Stimulated activated naive B cell treated with anti-CD40 and anti-IgM and Interleukin-4, amounts not matched to agents 10 μg/mL and 1 μg/mL and 100 μg/mL, for 72 hours (primary cell): ENCODE measurements around the gene CD99L2.

Experiments
- ATAC-seq, 2 donors: fragments of 150-1000 bp; cut with Tn5 transposase; replicated peaks; 2 replicates each; pipeline ENCODE4 v1.10.0; 2021; ENCODE audit warnings: moderate library complexity in 1 of 2
- DNase-seq: peaks from one replicate; pipeline ENCODE4 v3.0.0; 2021
- H3K27ac Mint-ChIP-seq: one replicate; pipeline ENCODE4 v1.8.0; 2022; ENCODE audit warnings: mild to moderate bottlenecking, mixed read lengths
- H3K27me3 Mint-ChIP-seq, 2 donors: one replicate each; pipeline ENCODE4 v1.8.0; 2022; ENCODE audit warnings: mixed read lengths in 2 of 2
- H3K36me3 Mint-ChIP-seq, 2 donors: one replicate each; pipeline ENCODE4 v1.8.0; 2022; ENCODE audit warnings: mixed read lengths in 2 of 2, mild to moderate bottlenecking in 1 of 2
- H3K4me1 Mint-ChIP-seq, 2 donors: one replicate each; pipeline ENCODE4 v1.8.0; 2022; ENCODE audit warnings: mixed read lengths in 2 of 2, mild to moderate bottlenecking in 1 of 2
- H3K4me3 Mint-ChIP-seq, 2 donors: one replicate each; pipeline ENCODE4 v1.8.0; 2022; ENCODE audit warnings: mild to moderate bottlenecking in 2 of 2, mixed read lengths in 2 of 2, moderate library complexity in 1 of 2
- H3K9me3 Mint-ChIP-seq, 2 donors: one replicate each; pipeline ENCODE4 v1.8.0; 2022; ENCODE audit warnings: mixed read lengths in 2 of 2, mild to moderate bottlenecking in 1 of 2

Gene CD99L2

GRCh38 chrX:150898343-150899190 lies at the start of gene CD99L2:
CD99L2 (minus strand) TSS chrX:150898668; CDS start chrX:150898588, 80 bp downstream.
- H3K27ac Mint-ChIP-seq = peak within 1 kb of the TSS; percentile 80
- peaks cover 0 to 3% of the 10 kb centered on the region in 2 donors for H3K36me3 Mint-ChIP-seq
- H3K9me3 Mint-ChIP-seq = no peaks in the 10 kb centered on the region

GRCh38 chrX:150944233-150944632 lies 45.8 kb upstream of the CD99L2 start:
- no peak for ATAC-seq
- DNase-seq = no peak
- no peaks in the 10 kb centered on the region for H3K36me3 Mint-ChIP-seq
- no peak overlapping the region for H3K4me3 Mint-ChIP-seq
- no peaks in the 10 kb centered on the region for H3K4me1 Mint-ChIP-seq
- peaks cover 6 to 10% of the 10 kb centered on the region in 2 donors for H3K27me3 Mint-ChIP-seq
- H3K27ac Mint-ChIP-seq = no peak overlapping the region
- no peaks in the 10 kb centered on the region for H3K9me3 Mint-ChIP-seq

More at GRCh38 chrX:150898343-150899190, at the start of gene CD99L2:
- peaks cover 3 to 5% of the 10 kb centered on the region in 2 donors for H3K4me1 Mint-ChIP-seq
- ATAC-seq = peak; percentile 91 to 96
- peaks cover 6 to 11% of the 10 kb centered on the region in 2 donors for H3K27me3 Mint-ChIP-seq
- peak within 1 kb of the TSS; percentile 87 to 90 for H3K4me3 Mint-ChIP-seq
- peak; percentile 81 for DNase-seq

GRCh38 chrX:150942942-150943594 lies 44.6 kb upstream of the CD99L2 start:
- Mint-ChIP-seq H3K36me3 (no peaks in the 10 kb centered on the region), H3K4me1 (no peaks in the 10 kb centered on the region), H3K27me3 (peaks cover 6% of the 10 kb centered on the region in 2 donors), H3K27ac (no peak overlapping the region), H3K9me3 (no peaks in the 10 kb centered on the region), H3K4me3 (no peak overlapping the region)
- ATAC-seq (no peak), DNase-seq (no peak)

DNA sequence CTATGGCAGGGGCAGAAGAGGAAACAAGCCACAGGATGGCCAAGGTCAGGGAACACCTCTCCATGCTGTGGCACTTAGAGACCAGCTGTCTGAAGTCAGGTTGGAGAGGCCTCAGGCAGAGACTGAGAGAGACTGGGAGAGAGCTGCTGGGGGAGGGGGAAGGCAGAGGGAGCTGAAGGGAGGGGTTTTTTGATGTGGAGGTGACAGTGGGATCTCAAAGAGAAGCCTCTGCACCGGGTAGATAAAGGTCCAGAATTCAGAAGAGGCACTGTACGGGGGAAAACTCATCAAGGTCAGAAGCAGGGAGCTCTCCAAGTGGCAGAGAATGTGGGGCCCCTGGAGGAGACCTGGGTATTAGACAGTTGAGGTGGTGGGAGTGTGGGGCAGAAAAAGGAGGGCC lies 43.1 kb upstream of the CD99L2 start:
- ATAC-seq = no peak
- no peaks in the 10 kb centered on the region for H3K36me3 Mint-ChIP-seq
- H3K27ac Mint-ChIP-seq = no peak overlapping the region
- no peaks in the 10 kb centered on the region for H3K4me1 Mint-ChIP-seq
- H3K27me3 Mint-ChIP-seq = no peaks in the 10 kb centered on the region
- DNase-seq = no peak
- no peak overlapping the region for H3K4me3 Mint-ChIP-seq
- H3K9me3 Mint-ChIP-seq = peaks cover 0 to 7% of the 10 kb centered on the region in 2 donors

- H3K27me3 Mint-ChIP-seq = no peaks in the 10 kb centered on the region
Observed at GRCh38 chrX:150940844-150941495, 42.5 kb upstream of the CD99L2 start.

GRCh38 chrX:150936556-150936955 lies 38.1 kb upstream of the CD99L2 start:
- Mint-ChIP-seq H3K4me3 (no peak overlapping the region), H3K27me3 (peaks cover 7 to 13% of the 10 kb centered on the region in 2 donors), H3K9me3 (peaks cover 0 to 7% of the 10 kb centered on the region in 2 donors), H3K36me3 (no peaks in the 10 kb centered on the region), H3K4me1 (no peaks in the 10 kb centered on the region), H3K27ac (no peak overlapping the region)
- no peak for DNase-seq
- ATAC-seq = no peak

More at GRCh38 chrX:150940844-150941495, 42.5 kb upstream of the CD99L2 start:
- no peaks in the 10 kb centered on the region for H3K4me1 Mint-ChIP-seq
- no peak overlapping the region for H3K4me3 Mint-ChIP-seq
- H3K9me3 Mint-ChIP-seq = peaks cover 0 to 7% of the 10 kb centered on the region in 2 donors
- H3K27ac Mint-ChIP-seq = no peak overlapping the region
- ATAC-seq (no peak), DNase-seq (no peak)
- no peaks in the 10 kb centered on the region for H3K36me3 Mint-ChIP-seq

- H3K9me3 Mint-ChIP-seq = peaks cover 0 to 7% of the 10 kb centered on the region in 2 donors
- H3K4me3 Mint-ChIP-seq = no peak overlapping the region
- DNase-seq = no peak
- ATAC-seq = no peak
- H3K27me3 Mint-ChIP-seq = peaks cover 7 to 13% of the 10 kb centered on the region in 2 donors
- no peaks in the 10 kb centered on the region for H3K36me3 Mint-ChIP-seq
- no peaks in the 10 kb centered on the region for H3K4me1 Mint-ChIP-seq
- H3K27ac Mint-ChIP-seq = no peak overlapping the region
Observed at GRCh38 chrX:150935467-150935866, 37.0 kb upstream of the CD99L2 start.

DNA sequence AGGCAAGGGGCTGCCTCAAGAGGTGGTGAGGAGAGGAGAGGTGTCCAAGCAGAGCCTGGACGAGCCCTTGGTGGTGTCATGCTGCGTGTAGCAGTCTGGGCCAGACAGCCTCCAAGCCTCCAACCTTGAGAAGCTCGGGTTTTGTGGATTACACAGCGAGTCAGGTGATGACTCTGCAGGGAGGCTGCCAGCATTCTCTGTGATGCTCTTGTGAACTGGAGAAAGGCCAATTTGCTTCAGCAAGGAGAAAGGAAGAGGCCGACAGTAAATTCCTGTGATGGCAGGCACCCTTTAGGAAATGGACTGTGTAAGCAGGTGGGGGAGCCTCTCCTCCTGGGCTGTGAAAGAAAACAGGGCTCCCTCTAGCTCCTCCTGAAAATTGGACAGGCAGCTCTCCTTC lies 36.0 kb upstream of the CD99L2 start:
- Mint-ChIP-seq H3K36me3 (no peaks in the 10 kb centered on the region), H3K4me3 (no peak overlapping the region), H3K4me1 (no peaks in the 10 kb centered on the region), H3K27ac (no peak overlapping the region), H3K9me3 (peaks cover 0 to 7% of the 10 kb centered on the region in 2 donors), H3K27me3 (peaks cover 7 to 13% of the 10 kb centered on the region in 2 donors)
- no peak for DNase-seq
- no peak for ATAC-seq

- Mint-ChIP-seq H3K4me1 (no peaks in the 10 kb centered on the region), H3K4me3 (no peak overlapping the region), H3K27ac (no peak overlapping the region), H3K9me3 (peaks cover 0 to 7% of the 10 kb centered on the region in 2 donors), H3K27me3 (peaks cover 7 to 13% of the 10 kb centered on the region in 2 donors), H3K36me3 (no peaks in the 10 kb centered on the region)
- ATAC-seq (no peak), DNase-seq (no peak)
Observed at GRCh38 chrX:150933945-150934350, 35.5 kb upstream of the CD99L2 start.

DNA sequence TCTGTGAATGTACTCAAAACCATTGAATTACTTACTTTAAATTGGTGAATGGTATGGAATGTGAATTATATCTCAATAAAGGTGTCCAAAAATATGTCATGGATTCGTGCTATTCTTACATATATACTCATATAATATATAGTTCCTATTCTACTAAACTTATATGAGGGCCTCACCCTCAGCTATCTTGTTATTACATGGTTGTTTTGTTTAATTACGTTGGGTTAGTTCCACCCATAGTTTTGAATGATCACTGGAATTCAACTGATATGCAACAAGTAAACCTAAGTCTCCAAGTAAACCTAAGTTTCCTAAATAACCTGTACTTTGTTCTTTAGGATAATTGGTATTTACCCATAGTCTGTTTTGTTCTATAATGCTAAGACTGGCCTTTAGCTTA lies 30.6 kb upstream of the CD99L2 start:
- Mint-ChIP-seq H3K36me3 (no peaks in the 10 kb centered on the region), H3K4me3 (no peak overlapping the region), H3K27ac (no peak overlapping the region), H3K9me3 (no peaks in the 10 kb centered on the region), H3K27me3 (peaks cover 8% of the 10 kb centered on the region in 2 donors), H3K4me1 (no peaks in the 10 kb centered on the region)
- no peak for DNase-seq
- ATAC-seq = no peak

DNA sequence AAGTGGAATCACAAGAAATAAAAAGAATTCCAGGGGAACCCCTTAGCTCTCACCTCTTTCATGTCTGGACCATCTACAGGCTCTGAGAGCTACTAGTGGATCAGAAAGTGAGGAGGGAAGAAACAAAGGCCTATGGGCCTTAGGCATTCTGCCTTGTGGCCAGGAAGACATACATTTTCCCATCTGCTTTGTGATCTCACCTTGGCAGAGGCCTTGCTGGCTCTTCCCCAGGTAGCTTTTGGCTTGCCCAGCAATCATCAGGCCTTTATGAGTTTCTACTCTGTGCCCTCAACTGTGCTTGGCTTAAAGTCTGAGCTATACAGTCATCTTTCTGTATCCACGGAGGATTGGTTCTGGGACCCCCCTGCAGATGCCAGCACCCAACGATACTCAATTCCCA lies 28.3 kb upstream of the CD99L2 start:
- H3K4me3 Mint-ChIP-seq = no peak overlapping the region
- H3K4me1 Mint-ChIP-seq = no peaks in the 10 kb centered on the region
- ATAC-seq (no peak), DNase-seq (no peak)
- no peak overlapping the region for H3K27ac Mint-ChIP-seq
- H3K9me3 Mint-ChIP-seq = no peaks in the 10 kb centered on the region
- H3K27me3 Mint-ChIP-seq = peaks cover 5% of the 10 kb centered on the region in 2 donors
- H3K36me3 Mint-ChIP-seq = no peaks in the 10 kb centered on the region

DNA sequence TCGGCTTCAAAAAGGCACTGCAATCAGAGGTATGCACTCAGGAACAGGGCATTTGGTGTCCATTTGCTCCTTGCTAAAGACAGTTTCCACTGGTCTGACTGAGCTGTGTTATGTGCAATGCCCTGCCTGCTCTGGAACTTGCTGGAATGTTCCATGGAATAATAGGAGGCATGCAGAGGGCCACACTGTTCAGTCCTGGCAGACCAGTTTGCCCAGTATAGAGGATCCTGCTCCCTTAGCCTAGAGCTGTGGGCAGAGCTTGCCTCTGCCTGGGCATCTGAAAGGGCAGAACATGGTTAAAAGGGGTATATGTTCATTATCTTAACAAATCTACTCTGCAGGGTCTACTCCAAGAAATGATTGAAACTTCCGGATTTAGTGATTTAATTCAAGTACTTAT lies 27.8 kb upstream of the CD99L2 start:
- no peak for ATAC-seq
- no peak overlapping the region for H3K27ac Mint-ChIP-seq
- peaks cover 5% of the 10 kb centered on the region in 2 donors for H3K27me3 Mint-ChIP-seq
- no peaks in the 10 kb centered on the region for H3K36me3 Mint-ChIP-seq
- H3K4me1 Mint-ChIP-seq = no peaks in the 10 kb centered on the region
- no peak overlapping the region for H3K4me3 Mint-ChIP-seq
- no peaks in the 10 kb centered on the region for H3K9me3 Mint-ChIP-seq
- no peak for DNase-seq

- H3K36me3 Mint-ChIP-seq = no peaks in the 10 kb centered on the region
- ATAC-seq = no peak
- no peak overlapping the region for H3K4me3 Mint-ChIP-seq
- no peaks in the 10 kb centered on the region for H3K9me3 Mint-ChIP-seq
- no peak for DNase-seq
- H3K27ac Mint-ChIP-seq = no peak overlapping the region
- H3K4me1 Mint-ChIP-seq = no peaks in the 10 kb centered on the region
- no peaks in the 10 kb centered on the region for H3K27me3 Mint-ChIP-seq
Observed at GRCh38 chrX:150919401-150919800, 20.9 kb upstream of the CD99L2 start.

GRCh38 chrX:150913511-150913910 lies 15.0 kb upstream of the CD99L2 start:
- H3K9me3 Mint-ChIP-seq = no peaks in the 10 kb centered on the region
- H3K4me1 Mint-ChIP-seq = no peaks in the 10 kb centered on the region
- DNase-seq (no peak), ATAC-seq (no peak)
- peaks cover 5 to 8% of the 10 kb centered on the region in 2 donors for H3K27me3 Mint-ChIP-seq
- no peak overlapping the region for H3K27ac Mint-ChIP-seq
- H3K36me3 Mint-ChIP-seq = no peaks in the 10 kb centered on the region
- H3K4me3 Mint-ChIP-seq = no peak overlapping the region
